Renal cortex interstitium (tissue), 15 donors: Measurements from ENCODE around the gene RASAL2. TPM values are rescaled to one million over a fixed set of nuclear protein-coding genes. Genes with fewer than 3 reads are reported as not detected.

Source experiments
- DNase-seq, 11 donors: peaks; one replicate each; pipeline ENCODE4 v3.0.0-alpha.2; 2013; ENCODE audit warnings: low read depth in 9 of 11, low spot score in 4 of 11; ENCODE audit errors: extremely low read depth in 1 of 11
- long read RNA-seq, 16 experiments: transcript quantifications; one replicate each; lab custom pipeline, GENCODE V29; 2026
- polyA plus RNA-seq, 3 donors: library from polyadenylated mRNA; unstranded; fragments of 120-200 nt; gene quantifications; one replicate each; pipeline ENCODE4 v1.2.1, GENCODE V29; 2013; ENCODE audit not compliant: insufficient read length in 3 of 3

The RASAL2 gene
- polyA plus RNA-seq, result 10 to 100 TPM; 18.7 to 23.2 (median 19.6) TPM
- long read RNA-seq, donor 1, partial matches to known transcripts, result 0 of 3 reads
- long read RNA-seq, donor 1, other reads (novel, unspliced or antisense), result 0 of 3 reads
- long read RNA-seq, donor 2, partial matches to known transcripts, result 0 of 1 reads
- long read RNA-seq, donor 2, other reads (novel, unspliced or antisense), result 0 of 1 reads
- long read RNA-seq, donor 3, transcript RASAL2-204 (2 exons, 650 nt), result major isoform, 5 of 5 reads
- long read RNA-seq, donor 3, partial matches to known transcripts, result 0 of 5 reads
- long read RNA-seq, donor 3, other reads (novel, unspliced or antisense), result 0 of 5 reads
- long read RNA-seq, donor 4, partial matches to known transcripts, result 0 of 3 reads
- long read RNA-seq, donor 4, other reads (novel, unspliced or antisense), result 0 of 3 reads
- long read RNA-seq, donor 5, result 0 reads
- long read RNA-seq, donor 6, partial matches to known transcripts, result 0 of 4 reads
- long read RNA-seq, donor 6, other reads (novel, unspliced or antisense), result 0 of 4 reads
- long read RNA-seq, donor 7, partial matches to known transcripts, result 0 of 3 reads
- long read RNA-seq, donor 7, other reads (novel, unspliced or antisense), result 0 of 3 reads
- long read RNA-seq, donor 8, transcript RASAL2-204 (2 exons, 650 nt), result major isoform, 5 of 10 reads
- long read RNA-seq, donor 8, partial matches to known transcripts, result 5 of 10 reads
- long read RNA-seq, donor 8, other reads (novel, unspliced or antisense), result 0 of 10 reads
- long read RNA-seq, donor 9, transcript RASAL2-204 (2 exons, 650 nt), result major isoform, 5 of 5 reads
- long read RNA-seq, donor 9, partial matches to known transcripts, result 0 of 5 reads
- long read RNA-seq, donor 9, other reads (novel, unspliced or antisense), result 0 of 5 reads
- long read RNA-seq, donor 10, transcript RASAL2-204 (2 exons, 650 nt), result major isoform, 6 of 17 reads
- long read RNA-seq, donor 10, partial matches to known transcripts, result 11 of 17 reads
- long read RNA-seq, donor 10, other reads (novel, unspliced or antisense), result 0 of 17 reads
- long read RNA-seq, donor 11, partial matches to known transcripts, result 0 of 2 reads
- long read RNA-seq, donor 11, other reads (novel, unspliced or antisense), result 0 of 2 reads
- long read RNA-seq, donor 12, partial matches to known transcripts, result 0 of 1 reads
- long read RNA-seq, donor 12, other reads (novel, unspliced or antisense), result 0 of 1 reads
- long read RNA-seq, donor 13, partial matches to known transcripts, result 6 of 9 reads
- long read RNA-seq, donor 13, other reads (novel, unspliced or antisense), result 0 of 9 reads
- long read RNA-seq, donor 14, full-length matches to known transcripts, result 3 of 3 reads
- long read RNA-seq, donor 14, partial matches to known transcripts, result 0 of 3 reads
- long read RNA-seq, donor 14, other reads (novel, unspliced or antisense), result 0 of 3 reads
- long read RNA-seq, donor 15, transcript RASAL2-204 (2 exons, 650 nt), result major isoform, 5 of 5 reads
- long read RNA-seq, donor 15, partial matches to known transcripts, result 0 of 5 reads
- long read RNA-seq, donor 15, other reads (novel, unspliced or antisense), result 0 of 5 reads
- long read RNA-seq, donor 16, full-length matches to known transcripts, result 11 of 11 reads
- long read RNA-seq, donor 16, partial matches to known transcripts, result 0 of 11 reads
- long read RNA-seq, donor 16, other reads (novel, unspliced or antisense), result 0 of 11 reads

- DNase-seq, result peak in 10 of 11 donors; percentile 38 to 71 (median 50)
Observed at GRCh38 chr1:178093951-178094738, at the start of gene RASAL2. RASAL2 (plus strand) TSS chr1:178094104; CDS start chr1:178094493, 389 bp downstream.

GRCh38 chr1:178046591-178047270 is 47.2 kb upstream of the RASAL2 start:
- DNase-seq, result no peak

GRCh38 chr1:178047403-178048093 is 46.4 kb upstream of the RASAL2 start:
- DNase-seq, result no peak

GRCh38 chr1:178048426-178048825 is 45.5 kb upstream of the RASAL2 start:
- DNase-seq, result no peak

- DNase-seq, result no peak
Observed at GRCh38 chr1:178048883-178049282, 45.0 kb upstream of the RASAL2 start.

- no peak for DNase-seq
Observed at GRCh38 chr1:178050084-178050483, 43.8 kb upstream of the RASAL2 start.

- DNase-seq, result no peak
Observed at GRCh38 chr1:178051071-178051470, 42.8 kb upstream of the RASAL2 start.

- no peak for DNase-seq
Observed at GRCh38 chr1:178052650-178053461, 41.0 kb upstream of the RASAL2 start.

- DNase-seq, result no peak
Observed at GRCh38 chr1:178055093-178055492, 38.8 kb upstream of the RASAL2 start.

GRCh38 chr1:178055779-178056471 is 38.0 kb upstream of the RASAL2 start:
- no peak for DNase-seq

GRCh38 chr1:178057141-178057765 is 36.7 kb upstream of the RASAL2 start:
- no peak for DNase-seq

GRCh38 chr1:178057912-178058534 is 35.9 kb upstream of the RASAL2 start:
- DNase-seq, result peak in 1 of 11 donors; percentile 43

- no peak for DNase-seq
Observed at GRCh38 chr1:178060789-178061556, 32.9 kb upstream of the RASAL2 start.
